SK-N-DZ (cell line): ENCODE results near the gene SIGLEC10.
A peak's percentile ranks its signal among the peaks of the same experiment; 100 is the strongest.
"Not testable (repeated sequence)": the region's sequence is repeated elsewhere in the genome, so short reads cannot be mapped to it uniquely, and the experiment has no call there.

Experiments used
- DNase-seq: peaks from one replicate; pipeline ENCODE4 v3.0.0-alpha.2; 2015; ENCODE audit warnings: low spot score

Gene SIGLEC10

GRCh38 chr19:51440052-51440451, 22.6 kb upstream of the SIGLEC10 start:
- DNase-seq: no peak

GRCh38 chr19:51439021-51439465, 21.6 kb upstream of the SIGLEC10 start:
- DNase-seq: no peak

GRCh38 chr19:51434456-51434855, 17.0 kb upstream of the SIGLEC10 start:
- no peak for DNase-seq

- DNase-seq: no peak
These were observed 15.6 kb upstream of the SIGLEC10 start for GRCh38 chr19:51433043-51433442.

GRCh38 chr19:51431124-51431523, 13.7 kb upstream of the SIGLEC10 start:
- no peak for DNase-seq

GRCh38 chr19:51430221-51430620, 12.8 kb upstream of the SIGLEC10 start:
- no peak for DNase-seq

- DNase-seq: no peak
These were observed 9.8 kb upstream of the SIGLEC10 start for GRCh38 chr19:51427201-51427600.

- peak; percentile 56 for DNase-seq
These were observed 4.6 kb upstream of the SIGLEC10 start for GRCh38 chr19:51422053-51422448.

GRCh38 chr19:51421229-51422052, 4.0 kb upstream of the SIGLEC10 start:
- DNase-seq: no peak

GRCh38 chr19:51420511-51420910, 3.1 kb upstream of the SIGLEC10 start:
- not testable (repeated sequence) for DNase-seq

GRCh38 chr19:51418707-51419106, 1.3 kb upstream of the SIGLEC10 start:
- no peak for DNase-seq

GRCh38 chr19:51417810-51418157, 342 bp upstream of the SIGLEC10 start:
- DNase-seq: no peak

GRCh38 chr19:51416422-51416821, 1.0 kb downstream of the SIGLEC10 start:
- not testable (repeated sequence) for DNase-seq

GRCh38 chr19:51415187-51415586, 2.3 kb downstream of the SIGLEC10 start:
- no peak for DNase-seq

GRCh38 chr19:51410950-51411748, 6.3 kb downstream of the SIGLEC10 start:
- no peak for DNase-seq

- DNase-seq: no peak
These were observed 9.8 kb downstream of the SIGLEC10 start for GRCh38 chr19:51407511-51408131.

- no peak for DNase-seq
These were observed 15.3 kb downstream of the SIGLEC10 start for GRCh38 chr19:51402117-51402516.

- DNase-seq: not testable (repeated sequence)
These were observed 17.5 kb downstream of the SIGLEC10 start for GRCh38 chr19:51399936-51400335.

GRCh38 chr19:51399231-51399630, 18.2 kb downstream of the SIGLEC10 start:
- no peak for DNase-seq

- no peak for DNase-seq
These were observed 19.2 kb downstream of the SIGLEC10 start for GRCh38 chr19:51398096-51398704.

GRCh38 chr19:51397453-51397852, 20.0 kb downstream of the SIGLEC10 start:
- DNase-seq: not testable (repeated sequence)

- DNase-seq: no peak
These were observed 21.3 kb downstream of the SIGLEC10 start for GRCh38 chr19:51396175-51396574.
